ENCODE measurements around the gene MTX1.

MTX1 gene

GRCh38 chr1:155254714-155255242, 46.3 kb downstream of the MTX1 start:
- DNase-seq (ENCODE audit: low read depth, low spot score) = no peak
- Histone ChIP-seq H3K4me1 (ENCODE audit: insufficient read depth, insufficient read length) (peaks cover 30% of the 10 kb centered on the region), H3K9me3 (ENCODE audit: insufficient read depth, low read length) (no peaks in the 10 kb centered on the region), H3K36me3 (ENCODE audit: insufficient read depth, insufficient read length, low read length) (peaks cover 45% of the 10 kb centered on the region), H3K27me3 (ENCODE audit: insufficient read depth, insufficient read length) (no peaks in the 10 kb centered on the region), H3K9ac (ENCODE audit: insufficient read length, low read depth) (peak overlapping the region; percentile 92), H3K4me3 (ENCODE audit: insufficient read length, low read depth) (peak overlapping the region; percentile 76)
- TF ChIP-seq YY1 (IDR thresholded peaks at IDR 0.05; ENCODE audit: insufficient read depth, insufficient read length) (no peak), ZNF274 (IDR thresholded peaks at IDR 0.05; ENCODE audit: low read depth, low read length) (no peak), SUZ12 (IDR thresholded peaks at IDR 0.05; ENCODE audit: extremely low read depth, insufficient read depth, insufficient read length) (no peak)

GRCh38 chr1:155255243-155256007, 46.9 kb downstream of the MTX1 start, which contains the start of gene ENTREP3:
Gene ENTREP3 (minus strand): TSS chr1:155255483. CDS start chr1:155254877, 606 bp downstream.
- DNase-seq (ENCODE audit: low read depth, low spot score) = peak; percentile 86
- no peaks in the 10 kb centered on the region for H3K27me3 ChIP-seq (ENCODE audit: insufficient read depth, insufficient read length)
- H3K36me3 ChIP-seq (ENCODE audit: insufficient read depth, insufficient read length, low read length) = peaks cover 47% of the 10 kb centered on the region
- peak within 1 kb of the TSS; percentile 92 for H3K9ac ChIP-seq (ENCODE audit: insufficient read length, low read depth)
- no peaks in the 10 kb centered on the region for H3K9me3 ChIP-seq (ENCODE audit: insufficient read depth, low read length)
- no peak for TF ChIP-seq SUZ12 (IDR thresholded peaks at IDR 0.05; ENCODE audit: extremely low read depth, insufficient read depth, insufficient read length)
- TF ChIP-seq YY1 (IDR thresholded peaks at IDR 0.05; ENCODE audit: insufficient read depth, insufficient read length) = peak; percentile 67
- no peak for TF ChIP-seq ZNF274 (IDR thresholded peaks at IDR 0.05; ENCODE audit: low read depth, low read length)
- peaks cover 32% of the 10 kb centered on the region for H3K4me1 ChIP-seq (ENCODE audit: insufficient read depth, insufficient read length)
- H3K4me3 ChIP-seq (ENCODE audit: insufficient read length, low read depth) = peak within 1 kb of the TSS; percentile 76

- H3K9ac ChIP-seq (ENCODE audit: insufficient read length, low read depth) = peak overlapping the region; percentile 12
- peaks cover 48% of the 10 kb centered on the region for H3K36me3 ChIP-seq (ENCODE audit: insufficient read depth, insufficient read length, low read length)
- TF ChIP-seq ZNF274 (IDR thresholded peaks at IDR 0.05; ENCODE audit: low read depth, low read length) (no peak), SUZ12 (IDR thresholded peaks at IDR 0.05; ENCODE audit: extremely low read depth, insufficient read depth, insufficient read length) (no peak), YY1 (IDR thresholded peaks at IDR 0.05; ENCODE audit: insufficient read depth, insufficient read length) (no peak)
- H3K9me3 ChIP-seq (ENCODE audit: insufficient read depth, low read length) = no peaks in the 10 kb centered on the region
- no peaks in the 10 kb centered on the region for H3K27me3 ChIP-seq (ENCODE audit: insufficient read depth, insufficient read length)
- peaks cover 27% of the 10 kb centered on the region for H3K4me1 ChIP-seq (ENCODE audit: insufficient read depth, insufficient read length)
- no peak for DNase-seq (ENCODE audit: low read depth, low spot score)
- peak overlapping the region; percentile 76 for H3K4me3 ChIP-seq (ENCODE audit: insufficient read length, low read depth)
Observed at GRCh38 chr1:155256058-155256852, 47.8 kb downstream of the MTX1 start.

GRCh38 chr1:155260276-155260675, 51.8 kb downstream of the MTX1 start:
- Histone ChIP-seq H3K27me3 (ENCODE audit: insufficient read depth, insufficient read length) (no peaks in the 10 kb centered on the region), H3K4me3 (ENCODE audit: insufficient read length, low read depth) (no peak overlapping the region), H3K9me3 (ENCODE audit: insufficient read depth, low read length) (no peaks in the 10 kb centered on the region), H3K4me1 (ENCODE audit: insufficient read depth, insufficient read length) (peaks cover 10% of the 10 kb centered on the region), H3K36me3 (ENCODE audit: insufficient read depth, insufficient read length, low read length) (peaks cover 74% of the 10 kb centered on the region), H3K9ac (ENCODE audit: insufficient read length, low read depth) (peak overlapping the region; percentile 96)
- no peak for TF ChIP-seq SUZ12 (IDR thresholded peaks at IDR 0.05; ENCODE audit: extremely low read depth, insufficient read depth, insufficient read length)
- no peak for TF ChIP-seq YY1 (IDR thresholded peaks at IDR 0.05; ENCODE audit: insufficient read depth, insufficient read length)
- TF ChIP-seq ZNF274 (IDR thresholded peaks at IDR 0.05; ENCODE audit: low read depth, low read length) = no peak
- no peak for DNase-seq (ENCODE audit: low read depth, low spot score)

- peaks cover 76% of the 10 kb centered on the region for H3K36me3 ChIP-seq (ENCODE audit: insufficient read depth, insufficient read length, low read length)
- H3K27me3 ChIP-seq (ENCODE audit: insufficient read depth, insufficient read length) = no peaks in the 10 kb centered on the region
- DNase-seq (ENCODE audit: low read depth, low spot score) = no peak
- H3K4me3 ChIP-seq (ENCODE audit: insufficient read length, low read depth) = peak overlapping the region; percentile 93
- TF ChIP-seq SUZ12 (IDR thresholded peaks at IDR 0.05; ENCODE audit: extremely low read depth, insufficient read depth, insufficient read length) (no peak), YY1 (IDR thresholded peaks at IDR 0.05; ENCODE audit: insufficient read depth, insufficient read length) (no peak), ZNF274 (IDR thresholded peaks at IDR 0.05; ENCODE audit: low read depth, low read length) (no peak)
- peak overlapping the region; percentile 96 for H3K9ac ChIP-seq (ENCODE audit: insufficient read length, low read depth)
- H3K9me3 ChIP-seq (ENCODE audit: insufficient read depth, low read length) = no peaks in the 10 kb centered on the region
- peaks cover 7% of the 10 kb centered on the region for H3K4me1 ChIP-seq (ENCODE audit: insufficient read depth, insufficient read length)
Observed at GRCh38 chr1:155261493-155261851, 53.0 kb downstream of the MTX1 start.

GRCh38 chr1:155261852-155262673, 53.6 kb downstream of the MTX1 start, which contains the start of gene SCAMP3:
Gene SCAMP3 (minus strand): TSS chr1:155262360. CDS start chr1:155262151, 209 bp downstream.
- H3K36me3 ChIP-seq (ENCODE audit: insufficient read depth, insufficient read length, low read length) = peaks cover 76% of the 10 kb centered on the region
- peaks cover 5% of the 10 kb centered on the region for H3K4me1 ChIP-seq (ENCODE audit: insufficient read depth, insufficient read length)
- H3K9me3 ChIP-seq (ENCODE audit: insufficient read depth, low read length) = no peaks in the 10 kb centered on the region
- peak within 1 kb of the TSS; percentile 93 for H3K4me3 ChIP-seq (ENCODE audit: insufficient read length, low read depth)
- H3K9ac ChIP-seq (ENCODE audit: insufficient read length, low read depth) = peak within 1 kb of the TSS; percentile 96
- DNase-seq (ENCODE audit: low read depth, low spot score) = peak; percentile 99
- TF ChIP-seq SUZ12 (IDR thresholded peaks at IDR 0.05; ENCODE audit: extremely low read depth, insufficient read depth, insufficient read length) = no peak
- peak; percentile 54 for TF ChIP-seq YY1 (IDR thresholded peaks at IDR 0.05; ENCODE audit: insufficient read depth, insufficient read length)
- H3K27me3 ChIP-seq (ENCODE audit: insufficient read depth, insufficient read length) = no peaks in the 10 kb centered on the region
